K562 (cell line): Measurements from ENCODE around the gene IBA57. TPM values are rescaled to one million over a fixed set of nuclear protein-coding genes. Genes with fewer than 3 reads are reported as not detected.

Source experiments
- CBX2 ChIP-seq: fragments of 200-600 bp; sonication (generic); IDR thresholded peaks from one replicate; pipeline ENCODE4 v1.6.1; 2012; ENCODE audit warnings: mild to moderate bottlenecking, low read length, inconsistent platforms; ENCODE audit not compliant: insufficient read depth, poor library complexity, severe bottlenecking
- CCAR2 ChIP-seq: fragments of 200-400 bp; formaldehyde crosslinking; IDR thresholded peaks from 2 replicates; pipeline ENCODE4 v1.6.1; 2017; ENCODE audit warnings: mild to moderate bottlenecking, low read depth, low read length
- DLX4 ChIP-seq: fragments of 250-450 bp; sonication (Bioruptor Pico); IDR thresholded peaks from 2 replicates; pipeline ENCODE4 v1.6.1; 2021; ENCODE audit warnings: mild to moderate bottlenecking
- ILF3 ChIP-seq: fragments of 450-650 bp; IDR thresholded peaks from 2 replicates; pipeline ENCODE4 v1.6.1; 2018; ENCODE audit warnings: antibody characterized with exemption, mild to moderate bottlenecking, moderate library complexity, borderline replicate concordance
- MECOM ChIP-seq: fragments of 250-450 bp; sonication (Bioruptor Pico); IDR thresholded peaks from 2 replicates; pipeline ENCODE4 v1.8.0; 2022; ENCODE audit warnings: inconsistent platforms
- MED1 ChIP-seq: sonication (generic); formaldehyde crosslinking; IDR thresholded peaks from 2 replicates; pipeline ENCODE4 v1.8.1; 2023; ENCODE audit warnings: missing genetic modification reagents, borderline replicate concordance
- MYNN ChIP-seq, 2 experiments: sonication (generic); formaldehyde crosslinking in 1 of 2; IDR thresholded peaks; 2 replicates each; pipeline versions ENCODE4 v1.5.0 to v1.6.1; 2016 to 2020; ENCODE audit warnings: antibody characterized with exemption in 1 of 2, missing genetic modification reagents in 1 of 2
- NKRF ChIP-seq: fragments of 450-650 bp; IDR thresholded peaks from 2 replicates; pipeline ENCODE4 v1.6.1; 2016; ENCODE audit warnings: borderline replicate concordance
- PCBP2 ChIP-seq: fragments of 200-400 bp; formaldehyde crosslinking; IDR thresholded peaks from 2 replicates; pipeline ENCODE4 v1.6.1; 2018; ENCODE audit warnings: low read length, low read depth, mild to moderate bottlenecking, moderate library complexity; ENCODE audit not compliant: poor library complexity, severe bottlenecking
- RAD21 ChIP-seq, 2 experiments: fragments of 250-450 bp in 1 of 2; fragments of 450-650 bp in 1 of 2; sonication (Bioruptor Pico) in 1 of 2; formaldehyde crosslinking in 1 of 2; IDR thresholded peaks in 1 of 2; conservative IDR thresholded peaks in 1 of 2; 2 replicates each; pipeline versions ENCODE4 v1.4.0 to v1.8.0; 2020 to 2022; ENCODE audit warnings: mild to moderate bottlenecking in 2 of 2, moderate library complexity in 1 of 2
- RERE ChIP-seq: sonication (generic); formaldehyde crosslinking; IDR thresholded peaks from 2 replicates; pipeline ENCODE4 v1.8.0; 2023; ENCODE audit warnings: missing genetic modification reagents, mild to moderate bottlenecking, borderline replicate concordance
- RFX1 ChIP-seq: fragments of 450-650 bp; IDR thresholded peaks from 2 replicates; pipeline ENCODE4 v1.6.1; 2016; ENCODE audit warnings: mild to moderate bottlenecking, moderate library complexity
- YY1 ChIP-seq, 3 experiments: IDR thresholded peaks; 2 replicates each; pipeline ENCODE4 v1.6.1; 2011; ENCODE audit warnings: low read length in 2 of 3, mild to moderate bottlenecking in 2 of 3, moderate library complexity in 2 of 3, borderline replicate concordance in 1 of 3, control low read depth in 1 of 3, low read depth in 1 of 3; ENCODE audit not compliant: insufficient read depth in 3 of 3, insufficient replicate concordance in 2 of 3, control insufficient read depth in 1 of 3, insufficient read length in 1 of 3; ENCODE audit errors: extremely low read depth in 1 of 3
- ZBTB12 ChIP-seq: fragments of 250-450 bp; sonication (Bioruptor Pico); IDR thresholded peaks from 2 replicates; pipeline ENCODE4 v1.4.0; 2020
- polyA plus RNA-seq, 8 experiments: library from polyadenylated mRNA; depleted of rRNA in 4 of 8; stranded (reverse) in 5 of 8; unstranded in 3 of 8; fragments of >200 nt; fragmentation: Nextera tagmentation in 2 of 8; fragmentation: Illumina TruSeq in 1 of 8; extraction: Ambion mirVana in 2 of 8; extraction: Trizol in 1 of 8; gene quantifications; 2 replicates each; pipeline versions ENCODE4 v1.2.1 to v1.2.3, GENCODE V29; 2011 to 2014; ENCODE audit warnings: inconsistent platforms in 1 of 8, missing spikeins in 1 of 8
- total RNA-seq, 7 experiments: library from RNA; depleted of rRNA in 6 of 7; stranded (reverse); fragments of >200 nt in 6 of 7; fragmentation: Illumina TruSeq in 2 of 7; extraction: Trizol in 2 of 7; gene quantifications; 2 replicates each; pipeline versions ENCODE4 v1.2.1 to v1.2.3, GENCODE V29; 2011 to 2021; ENCODE audit warnings: low replicate concordance in 1 of 7

IBA57 gene
- total and polyA plus RNA-seq, 9 of the 15 experiments (the other 6 are each of a cell fraction or from before 2014, with no cell fraction given), result 0.77 to 15.5 (median 2.7) TPM

GRCh38 chr1:228212966-228213844 lies 47.6 kb downstream of the IBA57 start (continued):
- TF ChIP-seq NKRF, result peak; percentile 30; the same call in 1 of the 2 replicates
- TF ChIP-seq MYNN (IDR thresholded peaks at IDR 0.05), result peak; percentile 82
- no peak for TF ChIP-seq MYNN (CRISPR knock-in tag; IDR thresholded peaks at IDR 0.05)
- no peak for TF ChIP-seq PCBP2
- no peak for TF ChIP-seq MED1
- TF ChIP-seq RAD21 (CRISPR knock-in tag; conservative IDR thresholded peaks at IDR 0.05 in 1 of 2, IDR thresholded peaks at IDR 0.05 in 1 of 2), result peak; percentile 63 to 66
- no peak for TF ChIP-seq RERE (CRISPR knock-in tag)
- no peak for TF ChIP-seq DLX4
- TF ChIP-seq ILF3, result no peak
- no peak for TF ChIP-seq CCAR2
- TF ChIP-seq ZBTB12 (CRISPR knock-in tag), result 0 out of 2 replicates have a peak, but pooled peaks have one; percentile 33
- TF ChIP-seq CBX2, result no peak
- TF ChIP-seq RFX1, result no peak
- TF ChIP-seq MECOM, result no peak
- peak in 2 of 3 experiments; percentile 48 to 64 for TF ChIP-seq YY1 (IDR thresholded peaks at IDR 0.05; ENCODE audit: borderline replicate concordance in 1 of 3, control insufficient read depth in 1 of 3, extremely low read depth in 1 of 3, insufficient read depth in 3 of 3, insufficient read length in 1 of 3, insufficient replicate concordance in 2 of 3, low read depth in 1 of 3, low read length in 2 of 3)
